ENCODE measurements around the gene TTLL12. TPM values are rescaled to one million over a fixed set of nuclear protein-coding genes. Genes with fewer than 3 reads are reported as not detected.
A peak's percentile ranks its signal among the peaks of the same experiment; 100 is the strongest.

The TTLL12 gene
- total RNA-seq, 1 donor from 2014 or later, result 15.1 TPM

DNA sequence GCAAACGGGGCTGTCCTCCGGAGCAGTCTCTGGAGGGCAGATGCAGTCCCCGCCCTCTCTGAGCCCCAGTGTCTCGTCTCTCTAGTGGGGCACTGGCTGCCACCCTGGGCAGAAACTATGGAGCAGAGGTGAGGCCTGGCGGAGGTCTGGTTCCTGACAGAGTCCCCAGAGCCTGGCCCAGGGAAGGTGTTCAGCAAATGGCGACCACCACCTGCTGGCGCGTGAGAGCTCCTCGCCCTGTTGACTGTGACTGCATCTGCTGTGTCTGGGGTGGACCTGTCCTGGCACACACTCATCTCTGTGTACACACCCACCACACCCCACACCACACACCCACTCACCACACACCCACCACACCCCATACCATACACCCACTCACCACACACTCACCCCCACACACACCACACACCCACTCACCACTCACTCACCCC is 18.3 kb upstream of the TTLL12 start:
- no peak overlapping the region for H3K27ac Mint-ChIP-seq (ENCODE audit: unreplicated experiment)
- DNase-seq (ENCODE audit: low spot score), result no peak

GRCh38 chr22:43203471-43203981 is 16.6 kb upstream of the TTLL12 start:
- DNase-seq (ENCODE audit: low spot score), result no peak
- H3K36me3 Mint-ChIP-seq (ENCODE audit: low read depth, unreplicated experiment), result peaks cover 10% of the 10 kb centered on the region
- no peak overlapping the region for H3K27ac Mint-ChIP-seq (ENCODE audit: unreplicated experiment)
- no peak overlapping the region for H3K4me3 Mint-ChIP-seq (ENCODE audit: unreplicated experiment)
- H3K9me3 Mint-ChIP-seq (ENCODE audit: unreplicated experiment), result no peaks in the 10 kb centered on the region
- peaks cover 4% of the 10 kb centered on the region for H3K4me1 Mint-ChIP-seq (ENCODE audit: unreplicated experiment)
- TF ChIP-seq, protein P1, sequence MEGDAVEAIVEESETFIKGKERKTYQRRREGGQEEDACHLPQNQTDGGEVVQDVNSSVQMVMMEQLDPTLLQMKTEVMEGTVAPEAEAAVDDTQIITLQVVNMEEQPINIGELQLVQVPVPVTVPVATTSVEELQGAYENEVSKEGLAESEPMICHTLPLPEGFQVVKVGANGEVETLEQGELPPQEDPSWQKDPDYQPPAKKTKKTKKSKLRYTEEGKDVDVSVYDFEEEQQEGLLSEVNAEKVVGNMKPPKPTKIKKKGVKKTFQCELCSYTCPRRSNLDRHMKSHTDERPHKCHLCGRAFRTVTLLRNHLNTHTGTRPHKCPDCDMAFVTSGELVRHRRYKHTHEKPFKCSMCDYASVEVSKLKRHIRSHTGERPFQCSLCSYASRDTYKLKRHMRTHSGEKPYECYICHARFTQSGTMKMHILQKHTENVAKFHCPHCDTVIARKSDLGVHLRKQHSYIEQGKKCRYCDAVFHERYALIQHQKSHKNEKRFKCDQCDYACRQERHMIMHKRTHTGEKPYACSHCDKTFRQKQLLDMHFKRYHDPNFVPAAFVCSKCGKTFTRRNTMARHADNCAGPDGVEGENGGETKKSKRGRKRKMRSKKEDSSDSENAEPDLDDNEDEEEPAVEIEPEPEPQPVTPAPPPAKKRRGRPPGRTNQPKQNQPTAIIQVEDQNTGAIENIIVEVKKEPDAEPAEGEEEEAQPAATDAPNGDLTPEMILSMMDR (IDR thresholded peaks at IDR 0.05; ENCODE audit: unreplicated experiment), result no peak
- H3K27me3 Mint-ChIP-seq (ENCODE audit: unreplicated experiment), result peaks cover 7% of the 10 kb centered on the region

More for the DNA sequence above, 18.3 kb upstream of the TTLL12 start:
- Mint-ChIP-seq H3K4me1 (ENCODE audit: unreplicated experiment) (peaks cover 4% of the 10 kb centered on the region), H3K36me3 (ENCODE audit: low read depth, unreplicated experiment) (peaks cover 10% of the 10 kb centered on the region), H3K4me3 (ENCODE audit: unreplicated experiment) (no peak overlapping the region), H3K27me3 (ENCODE audit: unreplicated experiment) (peaks cover 7% of the 10 kb centered on the region), H3K9me3 (ENCODE audit: unreplicated experiment) (no peaks in the 10 kb centered on the region)
- TF ChIP-seq, protein P1 (IDR thresholded peaks at IDR 0.05; ENCODE audit: unreplicated experiment), result no peak

DNA sequence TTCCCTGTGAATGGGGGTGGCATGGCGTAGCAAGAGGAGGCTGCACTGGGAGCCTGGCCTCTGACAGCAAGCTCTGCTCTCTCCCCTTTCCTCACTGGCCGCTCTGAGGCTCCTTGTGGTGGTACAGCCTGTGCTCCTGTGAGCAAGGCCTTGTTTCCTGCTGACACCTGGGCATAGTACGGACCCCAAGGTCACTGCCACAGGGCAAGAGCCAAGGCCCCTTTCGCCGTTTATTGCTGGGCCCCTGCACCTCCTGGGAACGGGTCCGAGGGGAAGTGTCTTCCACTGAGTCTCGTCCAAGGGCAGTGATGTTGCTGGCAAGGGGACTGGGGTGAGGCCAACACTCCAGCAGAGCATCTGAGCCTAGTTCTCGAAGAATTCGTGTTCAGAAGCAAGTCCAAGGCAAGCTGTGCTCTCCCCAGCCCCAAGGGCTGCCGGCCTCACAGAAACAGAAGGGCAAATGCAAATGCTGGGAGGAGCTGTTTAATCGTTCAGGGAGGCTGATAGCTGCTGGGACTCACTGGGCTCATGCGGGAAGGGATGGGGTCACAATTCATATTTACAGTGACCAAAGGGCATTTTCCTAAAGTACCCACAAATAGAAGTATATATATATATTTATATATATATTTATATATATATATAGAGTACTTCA is 15.9 kb upstream of the TTLL12 start:
- Mint-ChIP-seq H3K36me3 (ENCODE audit: low read depth, unreplicated experiment) (peaks cover 10% of the 10 kb centered on the region), H3K4me3 (ENCODE audit: unreplicated experiment) (no peak overlapping the region), H3K9me3 (ENCODE audit: unreplicated experiment) (no peaks in the 10 kb centered on the region), H3K4me1 (ENCODE audit: unreplicated experiment) (peaks cover 4% of the 10 kb centered on the region), H3K27ac (ENCODE audit: unreplicated experiment) (no peak overlapping the region), H3K27me3 (ENCODE audit: unreplicated experiment) (peaks cover 7% of the 10 kb centered on the region)
- no peak for DNase-seq (ENCODE audit: low spot score)
- TF ChIP-seq, protein P1 (IDR thresholded peaks at IDR 0.05; ENCODE audit: unreplicated experiment), result no peak

DNA sequence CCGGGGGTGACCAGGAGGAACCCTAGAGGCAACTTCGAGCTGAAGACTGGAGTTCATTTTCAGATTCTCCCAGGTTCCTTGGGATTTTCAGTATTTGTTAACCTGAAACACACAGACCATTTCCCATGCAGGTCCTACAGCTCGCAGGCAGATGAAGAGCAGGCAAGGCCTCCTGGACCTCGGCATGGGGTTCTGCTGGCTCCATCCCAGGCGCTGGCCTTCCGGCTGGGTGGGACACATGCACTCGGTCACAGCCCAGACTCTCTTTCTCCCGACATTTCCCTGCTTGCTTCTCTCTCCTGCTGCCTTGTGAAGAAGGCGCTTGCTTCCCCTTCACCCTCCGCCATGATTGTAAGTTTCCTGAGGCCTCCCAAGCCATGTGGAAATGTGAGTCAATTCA is 15.4 kb upstream of the TTLL12 start:
- H3K36me3 Mint-ChIP-seq (ENCODE audit: low read depth, unreplicated experiment), result peaks cover 10% of the 10 kb centered on the region
- peaks cover 4% of the 10 kb centered on the region for H3K4me1 Mint-ChIP-seq (ENCODE audit: unreplicated experiment)
- peak overlapping the region; percentile 25 for H3K4me3 Mint-ChIP-seq (ENCODE audit: unreplicated experiment)
- H3K27me3 Mint-ChIP-seq (ENCODE audit: unreplicated experiment), result peaks cover 5% of the 10 kb centered on the region
- H3K9me3 Mint-ChIP-seq (ENCODE audit: unreplicated experiment), result no peaks in the 10 kb centered on the region
- DNase-seq (ENCODE audit: low spot score), result no peak
- TF ChIP-seq, protein P1 (IDR thresholded peaks at IDR 0.05; ENCODE audit: unreplicated experiment), result no peak
- no peak overlapping the region for H3K27ac Mint-ChIP-seq (ENCODE audit: unreplicated experiment)

DNA sequence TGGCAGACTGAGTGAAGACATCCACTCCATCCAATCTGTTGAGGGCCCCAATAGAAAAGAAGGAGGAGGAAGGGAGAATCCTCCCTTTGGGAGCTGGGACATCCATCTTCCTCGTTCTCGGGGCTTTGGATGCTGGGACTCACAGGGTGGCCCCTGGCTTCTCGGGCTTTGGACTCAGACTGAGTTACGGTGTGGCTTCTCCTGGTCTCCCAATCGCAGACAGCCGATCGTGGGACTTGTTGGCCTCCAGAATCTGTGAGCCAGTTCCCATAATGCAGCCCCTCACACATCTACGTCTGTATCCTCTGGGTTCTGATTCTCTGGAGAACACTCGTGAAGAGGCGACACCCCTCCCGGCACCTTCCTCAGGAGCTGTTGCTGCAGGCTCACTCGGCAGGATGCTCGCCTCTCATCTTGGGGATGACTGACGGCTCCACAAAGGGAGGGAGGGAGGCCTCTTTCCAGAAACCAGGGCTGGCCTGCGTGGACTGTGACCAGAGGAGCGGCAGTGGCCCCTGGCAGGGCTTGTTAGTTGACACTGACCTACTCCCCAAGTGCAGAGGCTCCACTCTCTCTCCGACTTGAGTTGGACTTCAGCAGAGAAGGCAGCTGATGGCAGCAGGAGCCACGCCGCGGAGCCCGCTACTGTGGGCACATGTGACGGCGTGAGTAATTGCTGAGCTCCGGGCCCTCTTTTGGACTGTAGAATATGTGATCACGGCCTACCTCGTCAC is 14.7 kb upstream of the TTLL12 start:
- Mint-ChIP-seq H3K9me3 (ENCODE audit: unreplicated experiment) (no peaks in the 10 kb centered on the region), H3K4me3 (ENCODE audit: unreplicated experiment) (no peak overlapping the region), H3K27me3 (ENCODE audit: unreplicated experiment) (peaks cover 5% of the 10 kb centered on the region), H3K27ac (ENCODE audit: unreplicated experiment) (no peak overlapping the region), H3K36me3 (ENCODE audit: low read depth, unreplicated experiment) (peaks cover 10% of the 10 kb centered on the region), H3K4me1 (ENCODE audit: unreplicated experiment) (peaks cover 4% of the 10 kb centered on the region)
- TF ChIP-seq, protein P1 (IDR thresholded peaks at IDR 0.05; ENCODE audit: unreplicated experiment), result no peak
- DNase-seq (ENCODE audit: low spot score), result no peak

All from endothelial cell (in vitro differentiated cells).